GM23338 (cell line): ENCODE data around the gene ABO. TPM values are rescaled to one million over a fixed set of nuclear protein-coding genes. Genes with fewer than 3 reads are reported as not detected.

Source experiments
- ATAC-seq: fragments of 200-7000 bp; cut with Tn5 transposase; 3 replicates; pipeline ENCODE4 v1.9.1; 2020
- DNase-seq: peaks from one replicate; pipeline ENCODE4 v3.0.0-alpha.2; 2015; ENCODE audit warnings: low spot score
- H2AFZ ChIP-seq: fragments of 200-600 bp; sonication (generic); 2 replicates; pipeline ENCODE4 v1.8.0; 2016; ENCODE audit warnings: antibody characterized with exemption, mild to moderate bottlenecking, moderate library complexity
- H3F3A ChIP-seq: fragments of 200-600 bp; sonication (generic); replicated peaks from 2 replicates; pipeline ENCODE4 v1.8.0; 2017; ENCODE audit warnings: antibody characterized with exemption, mixed run types, low read depth
- H3K27ac ChIP-seq: fragments of 200-600 bp; sonication (generic); 2 replicates; pipeline ENCODE4 v1.6.1; 2016; ENCODE audit warnings: low read depth
- H3K27me3 ChIP-seq: fragments of 200-600 bp; sonication (generic); 2 replicates; pipeline ENCODE4 v1.8.0; 2016; ENCODE audit warnings: mild to moderate bottlenecking, mixed run types, moderate library complexity; ENCODE audit not compliant: insufficient read depth
- H3K36me3 ChIP-seq: fragments of 200-600 bp; sonication (generic); 2 replicates; pipeline ENCODE4 v1.8.0; 2016; ENCODE audit warnings: mild to moderate bottlenecking; ENCODE audit not compliant: insufficient read depth
- H3K4me1 ChIP-seq: fragments of 200-600 bp; sonication (generic); 2 replicates; pipeline ENCODE4 v1.8.0; 2016; ENCODE audit warnings: mild to moderate bottlenecking, moderate library complexity; ENCODE audit not compliant: insufficient read depth
- H3K4me2 ChIP-seq: fragments of 200-600 bp; sonication (generic); 2 replicates; pipeline ENCODE4 v1.7.1; 2017; ENCODE audit warnings: mixed run types
- H3K4me3 ChIP-seq: fragments of 200-600 bp; sonication (generic); 2 replicates; pipeline ENCODE4 v1.6.1; 2016; ENCODE audit warnings: mixed run types
- H3K79me2 ChIP-seq: fragments of 200-600 bp; sonication (generic); replicated peaks from 2 replicates; pipeline ENCODE4 v1.8.0; 2017; ENCODE audit warnings: mild to moderate bottlenecking; ENCODE audit not compliant: insufficient read depth
- H3K9me2 ChIP-seq: fragments of 200-600 bp; sonication (generic); 2 replicates; pipeline ENCODE4 v1.8.0; 2017; ENCODE audit not compliant: insufficient read depth
- H4K20me1 ChIP-seq: fragments of 200-600 bp; sonication (generic); replicated peaks from 2 replicates; pipeline ENCODE4 v1.8.0; 2017; ENCODE audit warnings: mild to moderate bottlenecking; ENCODE audit not compliant: insufficient read depth
- H3K27ac Mint-ChIP-seq: 2 replicates; pipeline ENCODE4 v1.8.0; 2020; ENCODE audit warnings: inconsistent platforms, mild to moderate bottlenecking, moderate library complexity, mixed read lengths
- H3K27me3 Mint-ChIP-seq: 3 replicates; pipeline ENCODE4 v1.8.0; 2022; ENCODE audit warnings: low read depth, mild to moderate bottlenecking, moderate library complexity, mixed read lengths, inconsistent platforms; ENCODE audit not compliant: insufficient read depth, poor library complexity
- H3K36me3 Mint-ChIP-seq: 3 replicates; pipeline ENCODE4 v1.8.0; 2021; ENCODE audit warnings: low read depth, mild to moderate bottlenecking, inconsistent platforms, moderate library complexity, mixed read lengths
- H3K4me1 Mint-ChIP-seq: 3 replicates; pipeline ENCODE4 v1.8.0; 2020; ENCODE audit warnings: mild to moderate bottlenecking, inconsistent platforms, mixed read lengths
- H3K4me3 Mint-ChIP-seq: 3 replicates; pipeline ENCODE4 v1.8.0; 2021; ENCODE audit warnings: moderate library complexity, mild to moderate bottlenecking, inconsistent platforms, mixed read lengths
- H3K9me3 Mint-ChIP-seq: 3 replicates; pipeline ENCODE4 v1.8.0; 2020; ENCODE audit warnings: moderate library complexity, mild to moderate bottlenecking, inconsistent platforms, mixed read lengths
- CREB1 ChIP-seq: fragments of 250-450 bp; sonication (Bioruptor Pico); IDR thresholded peaks from 2 replicates; pipeline ENCODE4 v1.5.0; 2020; ENCODE audit warnings: low read depth, mild to moderate bottlenecking, moderate library complexity
- ETS1 ChIP-seq: IDR thresholded peaks from 2 replicates; pipeline ENCODE4 v1.6.1; 2016; ENCODE audit warnings: antibody characterized with exemption
- STAT1 ChIP-seq: IDR thresholded peaks from one replicate; pipeline ENCODE4 v1.6.1; 2016; ENCODE audit warnings: antibody characterized with exemption; ENCODE audit not compliant: unreplicated experiment
- ZNF114 ChIP-seq: fragments of 250-450 bp; sonication (Bioruptor Pico); IDR thresholded peaks from 2 replicates; pipeline ENCODE4 v1.5.0; 2020; ENCODE audit warnings: mild to moderate bottlenecking, moderate library complexity
- ZNF331 ChIP-seq: fragments of 250-450 bp; sonication (Bioruptor Pico); IDR thresholded peaks from 2 replicates; pipeline ENCODE4 v1.5.0; 2020; ENCODE audit warnings: low read depth, mild to moderate bottlenecking, moderate library complexity
- polyA plus RNA-seq: library from polyadenylated mRNA; unstranded; fragments of >200 nt; fragmentation: Nextera tagmentation; extraction: Ambion mirVana; gene quantifications from 2 replicates; pipeline ENCODE4 v1.2.1, GENCODE V29; 2016
- total RNA-seq: library from RNA; depleted of rRNA; stranded (reverse); fragments of >200 nt; shearing (Covaris generic); gene quantifications from 2 replicates; pipeline ENCODE4 v1.2.3, GENCODE V29; 2014
- TF ChIP-seq, protein P1 (sequence below): fragments of 250-450 bp; sonication (Bioruptor Pico); IDR thresholded peaks from 2 replicates; pipeline ENCODE4 v1.5.0; 2020; ENCODE audit warnings: mild to moderate bottlenecking, moderate library complexity

Gene ABO
- total and polyA plus RNA-seq, 2 experiments from 2014 or later = 0.28 to 0.34 TPM

- H2AFZ ChIP-seq = no peak overlapping the region
- no peaks in the 10 kb centered on the region for H3K27me3 ChIP-seq
- no peaks in the 10 kb centered on the region for H3K36me3 ChIP-seq
- ATAC-seq = no peak
- Mint-ChIP-seq H3K27ac (no peak overlapping the region), H3K4me1 (peaks cover 3% of the 10 kb centered on the region; the same call in 2 of the 3 replicates), H3K27me3 (peaks cover 13% of the 10 kb centered on the region), H3K4me3 (no peak overlapping the region), H3K36me3 (no peaks in the 10 kb centered on the region), H3K9me3 (peaks cover 4% of the 10 kb centered on the region; the same call in 2 of the 3 replicates)
- no peak overlapping the region for H3K27ac ChIP-seq
- H4K20me1 ChIP-seq = no peaks in the 10 kb centered on the region
- DNase-seq = no peak
- no peaks in the 10 kb centered on the region for H3F3A ChIP-seq
- no peaks in the 10 kb centered on the region for H3K9me2 ChIP-seq
- no peak overlapping the region for H3K4me2 ChIP-seq
- H3K4me1 ChIP-seq = no peaks in the 10 kb centered on the region
- no peaks in the 10 kb centered on the region for H3K79me2 ChIP-seq
- no peak overlapping the region for H3K4me3 ChIP-seq
- TF ChIP-seq ETS1 = no peak
- TF ChIP-seq, protein P1, sequence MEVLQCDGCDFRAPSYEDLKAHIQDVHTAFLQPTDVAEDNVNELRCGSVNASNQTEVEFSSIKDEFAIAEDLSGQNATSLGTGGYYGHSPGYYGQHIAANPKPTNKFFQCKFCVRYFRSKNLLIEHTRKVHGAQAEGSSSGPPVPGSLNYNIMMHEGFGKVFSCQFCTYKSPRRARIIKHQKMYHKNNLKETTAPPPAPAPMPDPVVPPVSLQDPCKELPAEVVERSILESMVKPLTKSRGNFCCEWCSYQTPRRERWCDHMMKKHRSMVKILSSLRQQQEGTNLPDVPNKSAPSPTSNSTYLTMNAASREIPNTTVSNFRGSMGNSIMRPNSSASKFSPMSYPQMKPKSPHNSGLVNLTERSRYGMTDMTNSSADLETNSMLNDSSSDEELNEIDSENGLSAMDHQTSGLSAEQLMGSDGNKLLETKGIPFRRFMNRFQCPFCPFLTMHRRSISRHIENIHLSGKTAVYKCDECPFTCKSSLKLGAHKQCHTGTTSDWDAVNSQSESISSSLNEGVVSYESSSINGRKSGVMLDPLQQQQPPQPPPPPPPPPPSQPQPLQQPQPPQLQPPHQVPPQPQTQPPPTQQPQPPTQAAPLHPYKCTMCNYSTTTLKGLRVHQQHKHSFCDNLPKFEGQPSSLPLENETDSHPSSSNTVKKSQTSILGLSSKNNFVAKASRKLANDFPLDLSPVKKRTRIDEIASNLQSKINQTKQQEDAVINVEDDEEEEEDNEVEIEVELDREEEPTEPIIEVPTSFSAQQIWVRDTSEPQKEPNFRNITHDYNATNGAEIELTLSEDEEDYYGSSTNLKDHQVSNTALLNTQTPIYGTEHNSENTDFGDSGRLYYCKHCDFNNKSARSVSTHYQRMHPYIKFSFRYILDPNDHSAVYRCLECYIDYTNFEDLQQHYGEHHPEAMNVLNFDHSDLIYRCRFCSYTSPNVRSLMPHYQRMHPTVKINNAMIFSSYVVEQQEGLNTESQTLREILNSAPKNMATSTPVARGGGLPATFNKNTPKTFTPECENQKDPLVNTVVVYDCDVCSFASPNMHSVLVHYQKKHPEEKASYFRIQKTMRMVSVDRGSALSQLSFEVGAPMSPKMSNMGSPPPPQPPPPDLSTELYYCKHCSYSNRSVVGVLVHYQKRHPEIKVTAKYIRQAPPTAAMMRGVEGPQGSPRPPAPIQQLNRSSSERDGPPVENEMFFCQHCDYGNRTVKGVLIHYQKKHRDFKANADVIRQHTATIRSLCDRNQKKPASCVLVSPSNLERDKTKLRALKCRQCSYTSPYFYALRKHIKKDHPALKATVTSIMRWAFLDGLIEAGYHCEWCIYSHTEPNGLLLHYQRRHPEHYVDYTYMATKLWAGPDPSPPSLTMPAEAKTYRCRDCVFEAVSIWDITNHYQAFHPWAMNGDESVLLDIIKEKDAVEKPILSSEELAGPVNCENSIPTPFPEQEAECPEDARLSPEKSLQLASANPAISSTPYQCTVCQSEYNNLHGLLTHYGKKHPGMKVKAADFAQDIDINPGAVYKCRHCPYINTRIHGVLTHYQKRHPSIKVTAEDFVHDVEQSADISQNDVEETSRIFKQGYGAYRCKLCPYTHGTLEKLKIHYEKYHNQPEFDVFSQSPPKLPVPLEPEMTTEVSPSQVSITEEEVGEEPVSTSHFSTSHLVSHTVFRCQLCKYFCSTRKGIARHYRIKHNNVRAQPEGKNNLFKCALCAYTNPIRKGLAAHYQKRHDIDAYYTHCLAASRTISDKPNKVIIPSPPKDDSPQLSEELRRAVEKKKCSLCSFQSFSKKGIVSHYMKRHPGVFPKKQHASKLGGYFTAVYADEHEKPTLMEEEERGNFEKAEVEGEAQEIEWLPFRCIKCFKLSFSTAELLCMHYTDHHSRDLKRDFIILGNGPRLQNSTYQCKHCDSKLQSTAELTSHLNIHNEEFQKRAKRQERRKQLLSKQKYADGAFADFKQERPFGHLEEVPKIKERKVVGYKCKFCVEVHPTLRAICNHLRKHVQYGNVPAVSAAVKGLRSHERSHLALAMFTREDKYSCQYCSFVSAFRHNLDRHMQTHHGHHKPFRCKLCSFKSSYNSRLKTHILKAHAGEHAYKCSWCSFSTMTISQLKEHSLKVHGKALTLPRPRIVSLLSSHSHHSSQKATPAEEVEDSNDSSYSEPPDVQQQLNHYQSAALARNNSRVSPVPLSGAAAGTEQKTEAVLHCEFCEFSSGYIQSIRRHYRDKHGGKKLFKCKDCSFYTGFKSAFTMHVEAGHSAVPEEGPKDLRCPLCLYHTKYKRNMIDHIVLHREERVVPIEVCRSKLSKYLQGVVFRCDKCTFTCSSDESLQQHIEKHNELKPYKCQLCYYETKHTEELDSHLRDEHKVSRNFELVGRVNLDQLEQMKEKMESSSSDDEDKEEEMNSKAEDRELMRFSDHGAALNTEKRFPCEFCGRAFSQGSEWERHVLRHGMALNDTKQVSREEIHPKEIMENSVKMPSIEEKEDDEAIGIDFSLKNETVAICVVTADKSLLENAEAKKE (CRISPR knock-in tag) = no peak
- TF ChIP-seq ZNF114 = no peak
- TF ChIP-seq STAT1 = no peak
- no peak for TF ChIP-seq ZNF331 (CRISPR knock-in tag)
- no peak for TF ChIP-seq CREB1 (CRISPR knock-in tag)
These were observed 47.6 kb downstream of the ABO start for GRCh38 chr9:133227242-133227860.
